Parathyroid adenoma (tissue), 2 donors: ENCODE data around the gene SLC5A9.

ENCODE experiments used
- H2AFZ ChIP-seq: fragments of 300-600 bp; sonication (generic); one replicate; pipeline ENCODE4 v1.7.0; 2017; ENCODE audit warnings: antibody characterized with exemption, mild to moderate bottlenecking
- H3K27ac ChIP-seq: fragments of 300-600 bp; sonication (generic); one replicate; pipeline ENCODE4 v1.7.0; 2017
- H3K27me3 ChIP-seq: fragments of 300-600 bp; sonication (generic); one replicate; pipeline ENCODE4 v1.7.0; 2017; ENCODE audit warnings: low read length; ENCODE audit not compliant: control insufficient read depth, insufficient read depth
- H3K36me3 ChIP-seq: fragments of 300-600 bp; sonication (generic); one replicate; pipeline ENCODE4 v1.7.0; 2017; ENCODE audit warnings: low read length; ENCODE audit not compliant: control insufficient read depth, insufficient read depth
- H3K4me1 ChIP-seq: fragments of 300-600 bp; sonication (generic); one replicate; pipeline ENCODE4 v1.7.0; 2017; ENCODE audit warnings: control low read depth
- H3K4me2 ChIP-seq: fragments of 300-600 bp; sonication (generic); one replicate; pipeline ENCODE4 v1.7.0; 2017; ENCODE audit warnings: low read length
- H3K4me3 ChIP-seq: fragments of 300-600 bp; sonication (generic); one replicate; pipeline ENCODE4 v1.7.0; 2017; ENCODE audit warnings: low read depth, low read length
- H3K79me2 ChIP-seq: fragments of 300-600 bp; sonication (generic); one replicate; pipeline ENCODE4 v1.7.0; 2017; ENCODE audit warnings: control low read depth
- H3K9ac ChIP-seq: fragments of 300-600 bp; sonication (generic); one replicate; pipeline ENCODE4 v1.7.0; 2017; ENCODE audit warnings: mild to moderate bottlenecking
- H3K9me3 ChIP-seq: fragments of 300-600 bp; sonication (generic); one replicate; pipeline ENCODE4 v1.7.0; 2017; ENCODE audit warnings: low read length; ENCODE audit not compliant: control insufficient read depth
- CTCF ChIP-seq: fragments of 300-600 bp; sonication (generic); IDR thresholded peaks from one replicate; pipeline ENCODE4 v1.7.0; 2017; ENCODE audit warnings: antibody characterized with exemption, mild to moderate bottlenecking
- donor health status: primary hyperparathyroidism.

Gene SLC5A9

GRCh38 chr1:48245106-48245505, 22.6 kb downstream of the SLC5A9 start:
- no peaks in the 10 kb centered on the region for H3K9me3 ChIP-seq
- H3K79me2 ChIP-seq = no peaks in the 10 kb centered on the region
- H3K4me3 ChIP-seq = no peak overlapping the region
- H3K4me2 ChIP-seq = no peak overlapping the region
- H3K9ac ChIP-seq = no peak overlapping the region
- no peaks in the 10 kb centered on the region for H3K36me3 ChIP-seq
- peak overlapping the region; percentile 42 for H3K27ac ChIP-seq
- H2AFZ ChIP-seq = no peak overlapping the region
- no peaks in the 10 kb centered on the region for H3K27me3 ChIP-seq
- no peak for TF ChIP-seq CTCF
- no peaks in the 10 kb centered on the region for H3K4me1 ChIP-seq

GRCh38 chr1:48246727-48247126, 24.2 kb downstream of the SLC5A9 start:
- H3K27ac ChIP-seq = no peak overlapping the region
- no peaks in the 10 kb centered on the region for H3K9me3 ChIP-seq
- H3K4me1 ChIP-seq = no peaks in the 10 kb centered on the region
- H3K4me3 ChIP-seq = no peak overlapping the region
- H3K36me3 ChIP-seq = no peaks in the 10 kb centered on the region
- H3K27me3 ChIP-seq = no peaks in the 10 kb centered on the region
- no peaks in the 10 kb centered on the region for H3K79me2 ChIP-seq
- H3K4me2 ChIP-seq = no peak overlapping the region
- H3K9ac ChIP-seq = no peak overlapping the region
- no peak for TF ChIP-seq CTCF
- H2AFZ ChIP-seq = no peak overlapping the region

GRCh38 chr1:48248356-48248755, 25.8 kb downstream of the SLC5A9 start:
- H3K4me3 ChIP-seq = no peak overlapping the region
- no peaks in the 10 kb centered on the region for H3K36me3 ChIP-seq
- H2AFZ ChIP-seq = no peak overlapping the region
- no peaks in the 10 kb centered on the region for H3K4me1 ChIP-seq
- TF ChIP-seq CTCF = no peak
- no peaks in the 10 kb centered on the region for H3K9me3 ChIP-seq
- H3K9ac ChIP-seq = no peak overlapping the region
- no peaks in the 10 kb centered on the region for H3K27me3 ChIP-seq
- H3K27ac ChIP-seq = no peak overlapping the region
- H3K4me2 ChIP-seq = no peak overlapping the region
- no peaks in the 10 kb centered on the region for H3K79me2 ChIP-seq

- no peak overlapping the region for H3K27ac ChIP-seq
- no peak overlapping the region for H3K4me2 ChIP-seq
- no peaks in the 10 kb centered on the region for H3K9me3 ChIP-seq
- H2AFZ ChIP-seq = no peak overlapping the region
- H3K27me3 ChIP-seq = no peaks in the 10 kb centered on the region
- no peak overlapping the region for H3K4me3 ChIP-seq
- no peaks in the 10 kb centered on the region for H3K79me2 ChIP-seq
- no peak for TF ChIP-seq CTCF
- H3K36me3 ChIP-seq = no peaks in the 10 kb centered on the region
- no peak overlapping the region for H3K9ac ChIP-seq
- H3K4me1 ChIP-seq = no peaks in the 10 kb centered on the region
These were observed 27.4 kb downstream of the SLC5A9 start for GRCh38 chr1:48249868-48250267.

GRCh38 chr1:48250572-48250971, 28.1 kb downstream of the SLC5A9 start:
- Histone ChIP-seq H3K4me1 (no peaks in the 10 kb centered on the region), H3K27ac (no peak overlapping the region), H3K9me3 (no peaks in the 10 kb centered on the region), H3K9ac (no peak overlapping the region), H2AFZ (no peak overlapping the region), H3K79me2 (no peaks in the 10 kb centered on the region), H3K4me3 (no peak overlapping the region), H3K27me3 (no peaks in the 10 kb centered on the region), H3K4me2 (no peak overlapping the region), H3K36me3 (no peaks in the 10 kb centered on the region)
- TF ChIP-seq CTCF = no peak
